HEK293T (cell line): ENCODE results near the gene TPP1.
A peak's percentile ranks its signal among the peaks of the same experiment; 100 is the strongest.

ENCODE experiments used
- CTCF ChIA-PET: fragments of 350-600 bp; formaldehyde crosslinking; extraction: SDS; loops from one replicate; lab custom pipeline; 2021; ENCODE audit warnings: antibody characterized with exemption, inconsistent platforms; lab: Yijun Ruan, JAX
- POLR2A ChIA-PET: fragments of 350-600 bp; formaldehyde crosslinking; extraction: SDS; loops from one replicate; lab custom pipeline; 2020; ENCODE audit warnings: antibody characterized with exemption, inconsistent platforms; lab: Yijun Ruan, JAX
- DNase-seq: peaks from one replicate; pipeline ENCODE4 v3.0.0; 2012; ENCODE audit warnings: mixed read lengths; ENCODE audit errors: extremely low spot score
- ARNT ChIP-seq: fragments of 450-650 bp; IDR thresholded peaks from 2 replicates; pipeline ENCODE4 v1.6.1; 2017; ENCODE audit warnings: mild to moderate bottlenecking
- BHLHE40 ChIP-seq: fragments of 450-650 bp; IDR thresholded peaks from 2 replicates; pipeline ENCODE4 v1.6.1; 2016; ENCODE audit warnings: mild to moderate bottlenecking, moderate library complexity, borderline replicate concordance
- CTBP1 ChIP-seq: fragments of 450-650 bp; IDR thresholded peaks from 2 replicates; pipeline ENCODE4 v1.6.1; 2016; ENCODE audit warnings: borderline replicate concordance
- ELF4 ChIP-seq: fragments of 450-650 bp; IDR thresholded peaks from 2 replicates; pipeline ENCODE4 v1.6.1; 2017; ENCODE audit warnings: antibody characterized with exemption
- FOXA1 ChIP-seq: fragments of 450-650 bp; IDR thresholded peaks from 2 replicates; pipeline ENCODE4 v1.6.1; 2016; ENCODE audit warnings: mild to moderate bottlenecking
- FOXK2 ChIP-seq: fragments of 450-650 bp; IDR thresholded peaks from 2 replicates; pipeline ENCODE4 v1.6.1; 2016; ENCODE audit warnings: mild to moderate bottlenecking
- FOXM1 ChIP-seq: fragments of 450-650 bp; IDR thresholded peaks from 2 replicates; pipeline ENCODE4 v1.6.1; 2017; ENCODE audit warnings: mild to moderate bottlenecking, borderline replicate concordance
- HDGF ChIP-seq: fragments of 450-650 bp; IDR thresholded peaks from 2 replicates; pipeline ENCODE4 v1.6.1; 2017; ENCODE audit warnings: antibody characterized with exemption, borderline replicate concordance
- L3MBTL2 ChIP-seq: fragments of 450-650 bp; conservative IDR thresholded peaks from 2 replicates; pipeline ENCODE4 v1.6.1; 2016; ENCODE audit warnings: mild to moderate bottlenecking
- LEF1 ChIP-seq: fragments of 450-650 bp; IDR thresholded peaks from 2 replicates; pipeline ENCODE4 v1.6.1; 2017; ENCODE audit warnings: mild to moderate bottlenecking, borderline replicate concordance
- NFRKB ChIP-seq: fragments of 450-650 bp; IDR thresholded peaks from 2 replicates; pipeline ENCODE4 v1.6.1; 2016; ENCODE audit warnings: mild to moderate bottlenecking, moderate library complexity
- SP1 ChIP-seq: fragments of 450-650 bp; IDR thresholded peaks from 2 replicates; pipeline ENCODE4 v1.6.1; 2017
- SUZ12 ChIP-seq: fragments of 450-650 bp; IDR thresholded peaks from 2 replicates; pipeline ENCODE4 v1.6.1; 2016; ENCODE audit warnings: mild to moderate bottlenecking
- TARDBP ChIP-seq: fragments of 450-650 bp; IDR thresholded peaks from 2 replicates; pipeline ENCODE4 v1.6.1; 2016
- ZNF384 ChIP-seq: fragments of 450-650 bp; IDR thresholded peaks from 2 replicates; pipeline ENCODE4 v1.6.1; 2016
- TF ChIP-seq, protein P1 (sequence below): fragments of 450-650 bp; IDR thresholded peaks from 2 replicates; pipeline ENCODE4 v1.6.1; 2016

The TPP1 gene

DNA sequence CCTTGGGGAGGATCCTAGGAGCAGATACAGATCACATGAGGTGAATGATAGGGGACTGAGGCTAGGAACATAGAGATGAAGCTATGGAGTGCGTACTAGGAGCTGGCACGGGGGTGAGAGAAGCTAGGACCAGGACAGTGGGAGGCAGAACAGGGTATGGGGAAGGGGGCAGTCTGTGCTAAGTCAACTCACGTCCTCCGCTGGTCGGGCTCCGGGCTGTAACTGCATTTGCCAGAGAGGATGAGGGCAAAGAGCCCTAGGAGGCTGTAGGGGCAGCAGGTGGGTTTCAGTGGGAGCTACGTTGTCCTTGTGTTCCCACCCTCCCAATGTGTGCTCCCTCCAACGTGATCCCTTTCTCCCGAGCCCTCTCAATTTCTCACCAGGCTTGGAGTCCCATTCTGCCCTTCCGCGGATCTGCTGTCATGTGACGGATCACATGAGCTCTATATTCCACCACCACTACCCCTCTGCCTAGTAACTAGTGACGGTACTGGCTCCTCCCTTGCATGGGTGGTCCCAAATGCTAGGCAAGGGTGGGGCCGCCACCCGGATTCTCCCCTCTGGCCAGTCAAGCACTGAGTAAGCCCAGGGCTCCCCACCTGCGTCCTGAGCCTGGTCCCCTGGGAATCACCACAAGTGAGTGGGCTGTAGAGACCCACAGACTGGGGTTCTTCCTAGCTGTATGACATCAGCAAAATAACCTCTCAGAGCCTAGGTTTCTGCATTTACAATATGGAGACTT, at the start of gene TPP1:
TPP1 (minus strand) TSS at position 419 of the 742 bp plus-strand sequence; CDS start at position 397, 22 bp downstream.
- TF ChIP-seq, protein P1, sequence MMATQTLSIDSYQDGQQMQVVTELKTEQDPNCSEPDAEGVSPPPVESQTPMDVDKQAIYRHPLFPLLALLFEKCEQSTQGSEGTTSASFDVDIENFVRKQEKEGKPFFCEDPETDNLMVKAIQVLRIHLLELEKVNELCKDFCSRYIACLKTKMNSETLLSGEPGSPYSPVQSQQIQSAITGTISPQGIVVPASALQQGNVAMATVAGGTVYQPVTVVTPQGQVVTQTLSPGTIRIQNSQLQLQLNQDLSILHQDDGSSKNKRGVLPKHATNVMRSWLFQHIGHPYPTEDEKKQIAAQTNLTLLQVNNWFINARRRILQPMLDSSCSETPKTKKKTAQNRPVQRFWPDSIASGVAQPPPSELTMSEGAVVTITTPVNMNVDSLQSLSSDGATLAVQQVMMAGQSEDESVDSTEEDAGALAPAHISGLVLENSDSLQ, result peak; percentile 50; the same call in 1 of the 2 replicates
- no peak for TF ChIP-seq FOXA1
- no peak for TF ChIP-seq CTBP1
- no peak for TF ChIP-seq NFRKB
- no peak for TF ChIP-seq ZNF384
- TF ChIP-seq FOXK2, result no peak
- no peak for TF ChIP-seq SP1
- no peak for TF ChIP-seq ELF4
- TF ChIP-seq HDGF, result no peak
- no peak for TF ChIP-seq SUZ12
- peak; percentile 58; the same call in 1 of the 2 replicates for TF ChIP-seq L3MBTL2
- TF ChIP-seq FOXM1, result no peak
- no peak for TF ChIP-seq BHLHE40
- TF ChIP-seq TARDBP, result no peak
- TF ChIP-seq ARNT, result no peak
- POLR2A ChIA-PET, result interaction anchor here (0.7 to 2.4 kb wide), 10 partner anchors 12 to 150 kb away, joined by 3 to 14 read pairs (median 4); partner anchors contain the start of genes ILK and MRPL17
- DNase-seq, result peak; percentile 97

DNA sequence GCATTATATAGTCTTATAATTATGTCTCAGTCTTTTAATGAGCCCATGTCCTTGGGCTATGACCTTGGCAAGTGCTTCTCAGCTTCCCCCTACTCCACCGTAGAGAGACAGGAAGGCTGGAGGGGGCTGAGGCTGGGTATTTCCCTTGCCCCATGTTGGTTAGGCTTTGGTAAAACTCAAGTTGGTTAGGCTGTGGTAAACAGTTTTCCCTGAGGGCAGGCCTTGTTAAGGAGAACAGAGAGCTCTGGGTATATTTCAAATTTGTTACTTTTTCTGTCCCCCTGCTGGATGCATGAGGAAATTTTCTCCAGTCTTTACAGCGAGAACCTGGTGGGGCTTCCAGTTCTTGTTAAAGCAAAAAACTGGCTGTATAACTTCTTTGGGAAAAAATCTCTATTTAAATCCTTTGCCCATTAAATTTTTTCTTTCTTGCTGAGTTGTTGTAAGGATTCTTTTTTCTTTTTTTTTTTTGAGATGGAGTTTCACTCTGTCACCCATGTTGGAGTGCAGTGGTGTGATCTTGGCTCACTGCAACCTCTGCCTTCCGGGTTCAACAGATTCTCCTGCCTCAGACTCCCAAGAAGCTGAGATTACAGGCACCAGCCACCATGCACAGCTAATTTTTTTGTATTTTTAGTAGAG, 48.6 kb upstream of the TPP1 start:
- TF ChIP-seq L3MBTL2, result no peak
- no peak for TF ChIP-seq LEF1
- TF ChIP-seq SUZ12, result no peak
- TF ChIP-seq ZNF384, result no peak
- TF ChIP-seq SP1, result no peak
- TF ChIP-seq FOXK2, result no peak
- no peak for TF ChIP-seq ARNT
- TF ChIP-seq CTBP1, result no peak
- TF ChIP-seq HDGF, result no peak
- no peak for TF ChIP-seq FOXM1
- TF ChIP-seq TARDBP, result no peak
- no peak for TF ChIP-seq FOXA1
- TF ChIP-seq, protein P1, result no peak
- no peak for TF ChIP-seq ELF4
- TF ChIP-seq NFRKB, result no peak
- TF ChIP-seq BHLHE40, result no peak
- ChIA-PET CTCF (interaction anchor here (0.7 to 1.8 kb wide), 6 partner anchors 9 to 289 kb away, joined by 3 to 6 read pairs (median 4); partner anchors contain the start of gene TAF10), POLR2A (interaction anchor here (0.9 kb wide), 1 partner anchor 16 kb away, joined by 3 read pairs; the partner anchor contains the start of gene MRPL17)
- DNase-seq, result peak; percentile 37

More for the DNA sequence above, at the start of gene TPP1:
- CTCF ChIA-PET, result interaction anchor here (0.6 to 1.4 kb wide), 2 partner anchors 87 to 286 kb away, joined by 3 read pairs; no protein-coding TSS in a partner anchor

DNA sequence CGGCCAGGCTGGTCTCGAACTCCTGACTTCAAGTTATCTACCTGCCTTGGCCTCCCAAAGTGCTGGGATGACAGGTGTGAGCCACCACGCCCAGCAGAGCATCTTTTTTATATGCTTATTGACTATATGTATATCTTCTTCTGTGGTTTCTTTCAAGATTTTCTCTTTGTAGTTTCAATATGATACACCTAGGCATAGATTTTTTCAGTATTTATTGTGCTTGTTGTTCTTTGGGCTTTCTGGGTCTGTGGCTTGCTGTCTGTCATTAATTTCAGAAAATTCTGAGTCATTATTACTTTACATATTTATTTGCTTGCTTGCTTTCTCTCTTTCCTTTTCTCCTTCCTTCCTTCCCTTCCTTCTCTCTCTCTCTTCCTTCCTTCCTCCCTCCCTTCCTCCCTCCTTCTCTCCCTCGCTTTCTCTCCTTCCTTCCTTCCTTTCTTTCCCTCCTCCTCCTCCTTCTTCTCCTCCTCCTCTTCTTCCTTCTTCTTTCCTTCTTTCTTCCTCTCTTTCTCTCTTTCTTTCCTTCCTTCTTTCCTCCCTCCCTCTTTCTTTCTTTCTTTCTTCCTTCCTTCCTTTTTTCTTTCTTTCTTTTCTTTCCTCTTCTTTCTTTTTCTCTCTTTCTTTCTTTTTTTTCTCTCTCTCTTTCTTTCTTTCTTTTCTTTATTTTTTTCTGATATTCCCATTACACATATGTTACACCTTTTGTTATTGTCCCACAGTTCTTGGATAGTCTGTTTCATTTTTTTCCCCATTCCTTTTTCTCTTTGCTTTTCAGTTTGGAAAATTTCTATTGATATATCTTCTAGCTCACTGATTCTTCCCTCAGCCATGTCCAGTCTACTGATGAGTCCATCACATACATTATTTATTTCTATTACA, 47.3 kb upstream of the TPP1 start:
- no peak for TF ChIP-seq FOXM1
- TF ChIP-seq ZNF384, result no peak
- no peak for TF ChIP-seq SP1
- no peak for TF ChIP-seq HDGF
- TF ChIP-seq, protein P1, result no peak
- TF ChIP-seq LEF1, result no peak
- TF ChIP-seq L3MBTL2, result no peak
- TF ChIP-seq NFRKB, result no peak
- no peak for TF ChIP-seq BHLHE40
- no peak for TF ChIP-seq TARDBP
- TF ChIP-seq FOXA1, result no peak
- no peak for TF ChIP-seq ELF4
- ChIA-PET POLR2A (no interaction called here), CTCF (interaction anchor here (1.3 to 1.8 kb wide), 2 partner anchors 11 to 54 kb away, joined by 4 to 6 read pairs; partner anchors contain the start of gene TAF10)
- no peak for DNase-seq

GRCh38 chr11:6664551-6664950, 45.3 kb upstream of the TPP1 start:
- ChIA-PET POLR2A (no interaction called here), CTCF (no interaction called here)
- DNase-seq, result no peak
- no peak for TF ChIP-seq HDGF
- TF ChIP-seq, protein P1, result no peak
- TF ChIP-seq FOXK2, result no peak
- no peak for TF ChIP-seq LEF1
- TF ChIP-seq L3MBTL2, result no peak
- TF ChIP-seq ZNF384, result no peak
- no peak for TF ChIP-seq BHLHE40
- TF ChIP-seq CTBP1, result no peak
- no peak for TF ChIP-seq ELF4
- no peak for TF ChIP-seq FOXA1
- TF ChIP-seq NFRKB, result no peak
- TF ChIP-seq TARDBP, result no peak
- no peak for TF ChIP-seq SP1
- TF ChIP-seq ARNT, result no peak
- no peak for TF ChIP-seq FOXM1
- TF ChIP-seq SUZ12, result no peak
